Upper lobe of left lung (tissue), 6 donors: ENCODE data around the gene FASTK. TPM values are rescaled to one million over a fixed set of nuclear protein-coding genes. Genes with fewer than 3 reads are reported as not detected.

Source experiments
- ATAC-seq, 2 donors: fragments of 200-7000 bp; cut with Tn5 transposase; one replicate each; pipeline ENCODE4 v1.9.1; 2022; ENCODE audit warnings: mild to moderate bottlenecking in 2 of 2, moderate library complexity in 2 of 2; ENCODE audit not compliant: low FRiP score in 2 of 2
- DNase-seq, 2 donors: peaks; one replicate each; pipeline ENCODE4 v3.0.0-alpha.2; 2019 to 2020
- H3K27ac ChIP-seq, 4 donors: fragments of 200-600 bp; sonication (generic); one replicate each; pipeline ENCODE4 v1.5.1; 2016 to 2019
- H3K27me3 ChIP-seq, 4 donors: fragments of 200-600 bp; sonication (generic); one replicate each; pipeline ENCODE4 v1.5.1; 2017 to 2019
- H3K36me3 ChIP-seq, 4 donors: fragments of 200-600 bp; sonication (generic); one replicate each; pipeline ENCODE4 v1.5.1; 2016 to 2019
- H3K4me1 ChIP-seq, 4 donors: fragments of 200-600 bp; sonication (generic); one replicate each; pipeline ENCODE4 v1.5.1; 2018 to 2019
- H3K4me3 ChIP-seq, 4 donors: fragments of 200-600 bp; sonication (generic); one replicate each; pipeline ENCODE4 v1.5.1; 2017 to 2019; ENCODE audit warnings: mild to moderate bottlenecking in 2 of 4, moderate library complexity in 1 of 4
- H3K9me3 ChIP-seq, 4 donors: fragments of 200-600 bp; sonication (generic); one replicate each; pipeline ENCODE4 v1.5.1; 2018 to 2019
- EP300 ChIP-seq, 4 donors: sonication (generic); formaldehyde crosslinking; IDR thresholded peaks; one replicate each; pipeline ENCODE4 v1.5.1; 2017; ENCODE audit warnings: antibody characterized with exemption in 4 of 4, control low read depth in 2 of 4
- POLR2A ChIP-seq, 4 donors: fragments of 450-650 bp; IDR thresholded peaks; one replicate each; pipeline ENCODE4 v1.5.1; 2016 to 2017; ENCODE audit warnings: antibody characterized with exemption in 4 of 4, mild to moderate bottlenecking in 2 of 4
- POLR2AphosphoS5 ChIP-seq, 2 donors: sonication (generic); formaldehyde crosslinking; IDR thresholded peaks; one replicate each; pipeline ENCODE4 v1.5.1; 2017; ENCODE audit warnings: antibody characterized with exemption in 2 of 2
- WGBS, 2 donors: methylation state at CpG; one replicate each; pipeline ENCODE4 v1.1.5; 2017 to 2018; 5-methylcytosine and 5-hydroxymethylcytosine counted together
- total RNA-seq, 6 donors: library from RNA; depleted of rRNA in 4 of 6; stranded (reverse); fragments of >200 nt in 4 of 6; gene quantifications; one replicate each; pipeline versions ENCODE4 v1.1.0 to v1.2.1, GENCODE V29; 2016 to 2021
- TF ChIP-seq, protein P1 (sequence below), 6 experiments: fragments of 450-650 bp in 4 of 6; fragments of 200-600 bp in 2 of 6; sonication (generic) in 2 of 6; IDR thresholded peaks; one replicate each; pipeline ENCODE4 v1.5.1; 2016 to 2019; ENCODE audit warnings: antibody characterized with exemption in 6 of 6
- donor health status: DM: no; HTN: no; CAD: no; lungs with moderate emphysema.
- donor health status: DM: no; HTN: yes; CAD: no; lungs with severe emphysema.

Gene FASTK
- total RNA-seq, 6 donors from 2014 or later, result 54.3 to 136 (median 78.0) TPM

DNA sequence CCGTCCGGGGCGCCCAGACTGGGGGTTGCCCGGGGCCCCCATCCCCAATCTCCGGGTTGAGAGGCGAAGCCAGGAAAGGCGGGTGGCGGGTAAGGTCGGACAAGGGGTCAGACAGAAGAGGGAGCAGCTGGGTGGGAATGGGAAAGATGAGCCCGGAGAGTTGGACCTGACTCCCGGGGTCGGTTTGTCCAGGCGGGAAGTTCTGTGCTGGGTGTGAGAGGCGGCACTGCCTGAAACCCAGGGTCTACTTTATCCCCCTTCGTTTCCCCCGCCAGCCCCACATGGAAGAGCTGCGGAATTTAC, 20.5 kb downstream of the FASTK start:
- Histone ChIP-seq H3K4me1 (peaks cover 38 to 65% (median 54%) of the 10 kb centered on the region in 4 donors), H3K27me3 (no peaks in the 10 kb centered on the region), H3K27ac (peak overlapping the region; percentile 90 to 99 (median 96)), H3K36me3 (peaks cover 9 to 22% (median 16%) of the 10 kb centered on the region in 4 donors), H3K9me3 (no peaks in the 10 kb centered on the region), H3K4me3 (peak overlapping the region; percentile 86 to 98 (median 90))
- DNase-seq (no peak), ATAC-seq (no peak)
- TF ChIP-seq POLR2A (IDR thresholded peaks at IDR 0.05) (no peak), POLR2AphosphoS5 (IDR thresholded peaks at IDR 0.05) (no peak), EP300 (IDR thresholded peaks at IDR 0.05) (no peak)
- TF ChIP-seq, protein P1, sequence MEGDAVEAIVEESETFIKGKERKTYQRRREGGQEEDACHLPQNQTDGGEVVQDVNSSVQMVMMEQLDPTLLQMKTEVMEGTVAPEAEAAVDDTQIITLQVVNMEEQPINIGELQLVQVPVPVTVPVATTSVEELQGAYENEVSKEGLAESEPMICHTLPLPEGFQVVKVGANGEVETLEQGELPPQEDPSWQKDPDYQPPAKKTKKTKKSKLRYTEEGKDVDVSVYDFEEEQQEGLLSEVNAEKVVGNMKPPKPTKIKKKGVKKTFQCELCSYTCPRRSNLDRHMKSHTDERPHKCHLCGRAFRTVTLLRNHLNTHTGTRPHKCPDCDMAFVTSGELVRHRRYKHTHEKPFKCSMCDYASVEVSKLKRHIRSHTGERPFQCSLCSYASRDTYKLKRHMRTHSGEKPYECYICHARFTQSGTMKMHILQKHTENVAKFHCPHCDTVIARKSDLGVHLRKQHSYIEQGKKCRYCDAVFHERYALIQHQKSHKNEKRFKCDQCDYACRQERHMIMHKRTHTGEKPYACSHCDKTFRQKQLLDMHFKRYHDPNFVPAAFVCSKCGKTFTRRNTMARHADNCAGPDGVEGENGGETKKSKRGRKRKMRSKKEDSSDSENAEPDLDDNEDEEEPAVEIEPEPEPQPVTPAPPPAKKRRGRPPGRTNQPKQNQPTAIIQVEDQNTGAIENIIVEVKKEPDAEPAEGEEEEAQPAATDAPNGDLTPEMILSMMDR (IDR thresholded peaks at IDR 0.05), result no peak
- whole genome bisulfite sequencing, 2 donors, result 1 to 3% methylated on average over 10 to 17 of the region's 17 CpGs

- 0 to 1% methylated on average over 19 to 42 of the region's 75 CpGs for WGBS, 2 donors
- Histone ChIP-seq H3K36me3 (peaks cover 3 to 16% (median 10%) of the 10 kb centered on the region in 4 donors), H3K9me3 (no peaks in the 10 kb centered on the region), H3K4me1 (peaks cover 38 to 65% (median 54%) of the 10 kb centered on the region in 4 donors), H3K4me3 (peak within 1 kb of the TSS; percentile 86 to 98 (median 90)), H3K27me3 (no peaks in the 10 kb centered on the region), H3K27ac (peak within 1 kb of the TSS; percentile 90 to 99 (median 96))
- ATAC-seq (peak; percentile 31 to 79), DNase-seq (peak; percentile 81 to 97)
- peak in 1 of 4 donors; percentile 76 for TF ChIP-seq POLR2A (IDR thresholded peaks at IDR 0.05)
- no peak for TF ChIP-seq EP300 (IDR thresholded peaks at IDR 0.05)
- TF ChIP-seq, protein P1 (IDR thresholded peaks at IDR 0.05), result peak; percentile 30 to 64 (median 56)
- peak; percentile 23 to 56 for TF ChIP-seq POLR2AphosphoS5 (IDR thresholded peaks at IDR 0.05)
Observed at GRCh38 chr7:151059367-151060112, 21.1 kb downstream of the FASTK start, which contains the start of gene SLC4A2. Gene SLC4A2 (plus strand): TSS chr7:151059589. CDS start chr7:151061988, 2,399 bp downstream.

DNA sequence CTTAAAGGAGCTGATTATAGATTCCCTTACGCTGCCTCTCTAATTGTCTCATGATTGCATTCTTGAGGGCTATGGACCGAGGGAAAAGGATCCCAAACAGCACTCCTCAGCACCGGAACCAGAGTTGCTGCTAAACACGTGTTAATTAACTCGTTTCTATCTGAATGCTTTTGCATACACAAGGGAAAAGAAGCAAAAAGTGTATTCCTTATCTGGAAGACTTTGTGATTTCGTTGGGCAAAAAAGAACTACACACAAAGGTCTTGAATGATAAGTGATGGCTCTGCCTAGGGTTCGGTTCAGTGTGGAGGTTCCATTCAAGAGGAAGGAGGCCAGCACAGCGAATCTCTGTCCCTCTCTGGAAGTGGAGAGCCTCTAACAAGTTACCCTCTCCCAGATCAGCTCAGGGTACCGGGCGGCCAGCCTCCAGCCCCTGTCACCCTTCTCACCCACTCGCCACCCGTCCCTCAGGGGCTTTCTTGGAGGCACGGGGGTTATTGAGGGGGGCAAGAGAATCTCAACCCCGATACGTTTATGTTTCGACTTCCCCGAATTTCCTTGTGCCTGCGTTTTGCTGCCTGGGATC, 21.7 kb downstream of the FASTK start:
- DNase-seq (no peak), ATAC-seq (no peak)
- Histone ChIP-seq H3K27ac (peak overlapping the region; percentile 90 to 99 (median 96)), H3K36me3 (peaks cover 0 to 10% (median 4%) of the 10 kb centered on the region in 4 donors), H3K4me1 (peaks cover 38 to 64% (median 54%) of the 10 kb centered on the region in 4 donors), H3K4me3 (peak overlapping the region; percentile 34 to 92 (median 87)), H3K27me3 (no peaks in the 10 kb centered on the region), H3K9me3 (no peaks in the 10 kb centered on the region)
- TF ChIP-seq, protein P1 (IDR thresholded peaks at IDR 0.05), result no peak
- no peak for TF ChIP-seq EP300 (IDR thresholded peaks at IDR 0.05)
- no peak for TF ChIP-seq POLR2A (IDR thresholded peaks at IDR 0.05)
- no peak for TF ChIP-seq POLR2AphosphoS5 (IDR thresholded peaks at IDR 0.05)
- 5 to 6% methylated on average over 15 to 16 of the region's 18 CpGs for WGBS, 2 donors

- no peaks in the 10 kb centered on the region for H3K9me3 ChIP-seq
- H3K4me1 ChIP-seq, result peaks cover 41 to 63% (median 53%) of the 10 kb centered on the region in 4 donors
- peak overlapping the region; percentile 90 to 99 (median 96) for H3K27ac ChIP-seq
- TF ChIP-seq, protein P1 (IDR thresholded peaks at IDR 0.05), result peak in 2 of 6 experiments; percentile 6 to 9
- TF ChIP-seq POLR2A (IDR thresholded peaks at IDR 0.05) (peak in 3 of 4 donors; percentile 33 to 87 (median 84)), EP300 (IDR thresholded peaks at IDR 0.05) (peak in 2 of 4 donors; percentile 44 to 49), POLR2AphosphoS5 (IDR thresholded peaks at IDR 0.05) (peak; percentile 84 to 92)
- WGBS, 2 donors, result 0 to 1% methylated on average over 1 to 46 of the region's 46 CpGs
- H3K36me3 ChIP-seq, result peaks cover 0 to 6% (median 2%) of the 10 kb centered on the region in 4 donors
- no peaks in the 10 kb centered on the region for H3K27me3 ChIP-seq
- peak; percentile 99 to 100 for DNase-seq
- peak; percentile 93 to 94 for ATAC-seq
- peak overlapping the region in 3 of 4 donors; percentile 86 to 92 (median 88) for H3K4me3 ChIP-seq
Observed at GRCh38 chr7:151057989-151058780, 22.4 kb downstream of the FASTK start.
